PC-9 (cell line): ENCODE measurements around the gene NKX6-2.

Experiments used
- CTCF ChIP-seq: fragments of 200-600 bp; sonication (generic); conservative IDR thresholded peaks from 2 replicates; pipeline ENCODE4 v1.6.1; 2017; ENCODE audit warnings: mixed run types, antibody characterized with exemption, mild to moderate bottlenecking, moderate library complexity
- EZH2 ChIP-seq: fragments of 200-600 bp; sonication (generic); IDR thresholded peaks from 2 replicates; pipeline ENCODE4 v1.8.0; 2017; ENCODE audit warnings: antibody characterized with exemption, low read depth

DNA sequence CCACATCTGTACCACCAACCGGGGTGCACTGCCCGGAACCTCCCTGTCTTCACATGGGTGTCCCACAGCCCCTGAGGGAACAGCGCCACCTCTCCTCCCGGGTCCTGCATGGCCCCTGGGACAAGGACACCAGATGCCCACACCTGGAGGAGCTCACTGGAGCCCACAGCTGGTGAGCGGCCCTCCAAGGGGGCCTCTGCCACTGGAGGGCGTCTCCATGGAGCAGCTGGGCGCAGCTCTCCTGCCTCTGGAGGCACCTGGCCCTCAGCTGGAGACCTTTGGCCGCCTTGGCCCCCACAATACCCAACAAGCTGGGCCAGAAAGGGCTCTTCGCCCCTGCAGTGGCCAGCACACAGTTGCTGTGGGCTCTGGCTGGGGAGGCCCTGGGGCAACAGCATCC lies 7.3 kb upstream of the NKX6-2 start:
- TF ChIP-seq EZH2 = no peak
- no peak for TF ChIP-seq CTCF
